GM12873 (cell line): Measurements from ENCODE around the gene HIRA.

Experiments
- TF ChIP-seq, protein P1 (sequence below): IDR thresholded peaks from 2 replicates; pipeline ENCODE4 v1.5.1; 2012; ENCODE audit warnings: low read depth, mild to moderate bottlenecking, moderate library complexity, low read length, control low read depth; ENCODE audit not compliant: insufficient read depth; ENCODE audit errors: missing control alignments

HIRA gene

DNA sequence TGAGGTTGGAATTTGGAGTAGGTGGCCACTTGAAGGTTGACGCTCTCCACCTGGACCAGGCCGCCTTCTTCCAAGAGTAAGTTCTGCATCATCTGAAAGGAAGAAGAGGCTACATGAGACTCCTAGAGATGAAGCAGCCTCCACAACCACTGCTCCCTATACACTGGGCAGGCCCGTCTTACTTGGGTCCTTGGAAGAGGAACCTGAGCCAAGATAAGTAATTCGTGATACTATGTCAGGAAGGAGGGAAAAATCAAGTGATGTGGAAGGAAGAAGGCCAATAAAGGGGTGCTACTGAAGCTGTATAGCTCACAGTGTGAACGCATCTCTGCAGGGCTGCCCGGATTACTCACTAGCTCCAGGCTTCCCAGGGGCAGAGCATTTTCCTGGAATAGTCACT is 36.4 kb upstream of the HIRA start:
- TF ChIP-seq, protein P1, sequence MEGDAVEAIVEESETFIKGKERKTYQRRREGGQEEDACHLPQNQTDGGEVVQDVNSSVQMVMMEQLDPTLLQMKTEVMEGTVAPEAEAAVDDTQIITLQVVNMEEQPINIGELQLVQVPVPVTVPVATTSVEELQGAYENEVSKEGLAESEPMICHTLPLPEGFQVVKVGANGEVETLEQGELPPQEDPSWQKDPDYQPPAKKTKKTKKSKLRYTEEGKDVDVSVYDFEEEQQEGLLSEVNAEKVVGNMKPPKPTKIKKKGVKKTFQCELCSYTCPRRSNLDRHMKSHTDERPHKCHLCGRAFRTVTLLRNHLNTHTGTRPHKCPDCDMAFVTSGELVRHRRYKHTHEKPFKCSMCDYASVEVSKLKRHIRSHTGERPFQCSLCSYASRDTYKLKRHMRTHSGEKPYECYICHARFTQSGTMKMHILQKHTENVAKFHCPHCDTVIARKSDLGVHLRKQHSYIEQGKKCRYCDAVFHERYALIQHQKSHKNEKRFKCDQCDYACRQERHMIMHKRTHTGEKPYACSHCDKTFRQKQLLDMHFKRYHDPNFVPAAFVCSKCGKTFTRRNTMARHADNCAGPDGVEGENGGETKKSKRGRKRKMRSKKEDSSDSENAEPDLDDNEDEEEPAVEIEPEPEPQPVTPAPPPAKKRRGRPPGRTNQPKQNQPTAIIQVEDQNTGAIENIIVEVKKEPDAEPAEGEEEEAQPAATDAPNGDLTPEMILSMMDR, result no peak

DNA sequence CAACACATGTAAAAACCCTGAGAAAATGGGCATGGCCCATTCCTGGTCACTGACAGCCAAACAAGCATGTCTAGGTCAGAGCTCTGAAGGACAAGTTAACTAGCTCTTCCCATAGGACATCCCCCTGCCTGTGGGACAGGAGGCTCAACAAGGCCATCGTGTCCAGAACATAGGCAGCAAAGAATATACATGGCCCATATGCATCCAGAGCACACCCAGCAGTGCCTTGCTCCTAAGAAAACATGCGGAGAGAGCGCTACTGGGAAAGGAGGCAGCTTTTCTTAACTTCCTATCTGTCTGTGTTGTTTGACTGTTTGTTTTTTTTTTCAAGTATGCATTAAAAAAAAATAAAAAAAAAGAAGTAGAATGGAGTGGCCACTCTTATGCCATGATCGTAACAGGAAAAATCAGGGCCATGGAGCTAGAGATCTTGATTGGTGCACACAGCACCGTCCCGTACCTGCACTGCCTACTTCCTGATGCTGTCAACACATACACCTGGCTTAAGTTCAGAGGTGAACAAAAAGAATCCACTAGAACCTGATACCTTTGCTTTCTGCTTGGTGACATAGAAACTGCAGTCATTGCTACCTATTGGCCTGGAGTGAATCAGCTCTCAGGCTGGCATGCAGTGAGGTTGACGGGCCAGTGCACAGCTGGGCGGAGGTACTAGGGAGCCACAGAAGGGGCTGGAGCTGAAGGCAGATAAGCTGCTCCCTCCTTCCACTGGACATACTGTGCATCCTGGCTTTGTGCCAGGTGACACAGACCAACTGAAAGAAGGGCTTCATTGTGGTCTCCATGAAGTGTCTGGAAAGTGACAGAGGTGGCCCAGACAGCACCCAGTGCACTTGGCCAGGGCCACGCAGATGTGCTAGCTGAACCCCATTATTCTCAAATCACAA is 35.6 kb upstream of the HIRA start:
- TF ChIP-seq, protein P1, result no peak

DNA sequence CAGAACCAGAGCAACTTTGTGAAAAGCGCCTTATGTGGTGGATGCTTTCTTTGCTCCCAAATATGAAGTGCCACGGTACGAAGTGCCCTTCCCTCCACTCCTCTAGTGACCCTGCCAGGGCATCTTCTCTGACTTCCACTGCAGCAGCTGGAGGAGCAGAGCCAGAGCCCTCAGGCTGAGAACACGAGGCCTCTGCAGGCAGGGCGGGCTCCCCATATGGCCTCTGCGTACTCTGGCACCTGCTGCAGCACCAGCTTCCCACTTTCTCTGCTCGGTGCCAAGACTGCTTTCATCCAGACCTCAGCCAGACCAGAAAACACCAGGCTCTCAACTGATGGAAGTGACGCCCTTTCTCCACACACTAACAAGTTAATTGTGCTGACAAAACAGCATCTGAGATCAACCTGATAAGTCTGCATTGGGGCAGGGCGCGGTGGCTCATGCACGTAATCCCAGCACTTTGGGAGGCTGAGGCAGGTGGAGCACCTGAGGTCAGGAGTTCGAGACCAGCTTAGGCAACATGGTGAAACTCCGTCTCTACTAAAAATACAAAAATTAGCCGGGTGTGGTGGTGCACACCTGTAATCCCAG is 34.7 kb upstream of the HIRA start:
- TF ChIP-seq, protein P1, result no peak

DNA sequence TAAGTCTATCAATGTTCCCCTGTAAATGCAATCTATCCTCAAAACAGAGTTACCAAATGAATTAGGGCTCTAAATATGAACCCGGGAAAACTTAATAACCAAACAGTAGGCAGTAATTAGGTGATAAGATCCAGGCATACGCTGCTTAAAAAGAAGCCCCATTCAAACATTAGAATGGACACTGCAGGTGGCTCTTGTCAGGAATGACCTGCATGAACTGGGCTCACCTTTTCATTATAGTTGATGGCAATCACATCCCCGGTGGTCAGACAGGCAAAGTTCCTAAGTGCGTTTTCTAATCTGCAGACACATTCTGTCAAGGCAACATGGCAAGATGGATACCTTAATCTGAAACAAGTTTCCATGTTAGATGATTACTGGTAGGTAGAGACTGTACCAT is 33.4 kb upstream of the HIRA start:
- TF ChIP-seq, protein P1, result no peak

DNA sequence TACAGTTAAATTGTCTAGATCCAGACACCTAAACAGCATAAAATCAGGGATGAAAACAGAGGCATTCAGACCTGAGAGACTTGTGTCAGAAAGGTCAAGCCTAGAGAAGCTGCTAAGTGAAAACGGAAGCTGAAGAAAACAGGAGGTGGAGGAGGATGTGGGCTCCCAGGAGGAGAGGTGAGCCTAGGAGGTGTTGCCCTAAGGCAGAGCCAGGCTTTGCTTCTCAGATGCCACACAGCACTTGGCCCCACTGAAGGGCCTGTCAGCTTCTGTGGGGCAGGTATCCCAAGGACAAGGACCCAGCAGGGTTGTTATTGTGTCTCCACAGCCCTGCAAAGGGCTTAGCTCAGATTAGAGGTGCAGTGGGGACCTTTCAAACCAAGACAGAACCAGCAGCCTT is 33.0 kb upstream of the HIRA start:
- TF ChIP-seq, protein P1, result no peak

DNA sequence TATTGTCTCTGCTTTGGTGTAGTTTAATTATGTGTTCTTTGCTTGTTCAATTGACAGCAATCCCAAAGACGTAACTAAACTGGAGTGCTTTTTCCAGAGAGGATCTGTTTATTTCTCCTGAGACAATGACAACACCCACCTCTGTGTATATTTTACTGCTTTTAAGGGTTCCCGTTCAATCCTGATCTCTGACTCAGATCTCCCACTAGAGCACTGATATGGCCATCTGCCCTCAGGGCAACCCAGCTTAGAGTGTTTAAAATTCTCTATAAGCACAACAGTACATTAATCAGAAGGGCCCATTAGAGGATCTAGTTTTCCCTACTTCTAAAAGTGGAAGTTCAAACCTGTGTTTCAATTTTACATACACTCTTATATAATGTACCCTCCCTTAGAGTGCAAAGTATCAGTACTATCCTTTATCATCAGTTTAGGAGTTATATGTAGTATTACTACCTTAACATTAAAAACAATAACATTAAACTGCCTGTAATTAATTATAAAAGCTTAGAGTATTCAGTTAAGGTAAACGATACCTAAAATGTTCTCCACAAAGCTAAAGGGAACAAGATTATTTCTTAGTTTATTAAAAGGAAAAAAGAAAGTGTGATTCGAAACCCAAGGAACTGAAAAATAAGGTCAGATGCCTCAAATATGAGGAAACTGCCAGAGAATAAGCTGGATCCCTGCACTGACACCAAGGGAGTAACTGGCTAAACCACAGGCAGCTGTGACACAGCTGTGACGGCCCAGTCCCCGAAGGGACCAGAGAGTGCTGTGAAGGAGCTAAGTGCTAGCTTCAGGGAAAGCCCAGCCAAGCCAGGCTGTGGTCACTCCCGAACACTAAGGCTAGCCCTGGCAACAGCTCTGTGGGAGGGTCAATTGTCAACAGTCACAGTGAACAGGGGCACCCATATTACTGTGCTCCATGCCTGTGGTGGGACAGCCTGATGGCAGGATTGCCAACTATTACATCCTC is 32.2 kb upstream of the HIRA start:
- TF ChIP-seq, protein P1, result no peak
